Activated CD4-positive, alpha-beta T cell treated with anti-CD3 and anti-CD28 coated beads for 48 hours (primary cell): ENCODE data around the gene NTN1.

Source experiments
- DNase-seq: peaks from one replicate; pipeline ENCODE4 v3.0.0-alpha.2; 2020

Gene NTN1

DNA sequence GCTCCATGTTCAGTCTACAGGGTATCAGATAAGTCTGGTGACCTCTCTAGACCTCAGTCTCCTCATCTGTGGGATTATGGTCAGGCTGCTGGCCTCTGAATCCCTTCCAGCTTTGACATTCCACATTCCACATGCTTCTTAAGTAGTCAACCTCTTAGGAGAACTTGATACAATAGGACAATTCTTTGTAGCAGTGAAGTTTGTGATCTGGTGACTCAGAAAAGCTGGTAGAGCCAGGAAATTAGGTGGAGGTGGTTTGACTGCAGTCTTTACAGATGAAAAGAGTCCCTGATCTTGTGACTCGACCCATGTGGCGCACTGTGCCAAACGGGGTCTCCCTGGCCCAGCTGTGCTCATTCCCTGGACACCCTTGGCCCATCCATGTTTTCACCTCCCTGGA lies 147.8 kb downstream of the NTN1 start:
- no peak for DNase-seq

DNA sequence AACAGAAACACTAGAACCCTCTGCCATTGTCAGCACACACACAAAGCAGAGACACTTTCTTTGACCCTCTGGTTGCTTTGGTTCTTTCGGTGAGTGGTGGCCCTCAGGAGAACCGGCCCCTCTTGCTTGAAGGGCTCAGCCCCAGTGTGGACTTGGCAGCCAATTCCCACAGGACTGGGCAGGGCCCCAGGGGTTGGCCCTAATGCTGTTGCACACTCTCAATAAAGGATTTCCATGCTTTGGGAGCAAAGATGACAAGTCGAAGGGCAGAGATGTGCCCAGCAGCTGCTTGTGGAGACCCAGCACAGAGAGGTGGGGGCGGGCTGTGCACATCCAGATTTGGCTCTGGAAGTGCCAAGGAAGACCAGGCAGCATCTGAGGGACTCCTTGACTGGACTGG lies 149.0 kb downstream of the NTN1 start:
- DNase-seq: no peak

DNA sequence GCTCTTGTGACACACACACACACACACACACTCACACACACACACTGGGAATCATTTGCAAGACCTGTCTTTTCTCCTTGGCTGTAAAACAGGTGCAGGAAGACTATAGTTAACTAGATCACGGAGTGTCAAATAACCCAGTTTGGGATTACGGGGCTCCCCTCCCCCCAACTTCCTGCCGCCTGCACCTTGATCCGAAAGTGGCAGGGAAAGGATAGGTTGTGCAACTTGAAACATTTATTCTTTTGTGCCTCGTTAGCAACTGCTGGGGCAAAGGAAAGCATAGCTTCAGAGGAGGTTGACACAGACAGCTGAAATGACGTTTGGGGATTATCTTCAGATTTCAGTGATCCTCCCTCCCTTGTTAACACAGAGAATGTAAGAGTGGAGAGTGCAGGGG lies 149.5 kb downstream of the NTN1 start:
- DNase-seq: no peak

DNA sequence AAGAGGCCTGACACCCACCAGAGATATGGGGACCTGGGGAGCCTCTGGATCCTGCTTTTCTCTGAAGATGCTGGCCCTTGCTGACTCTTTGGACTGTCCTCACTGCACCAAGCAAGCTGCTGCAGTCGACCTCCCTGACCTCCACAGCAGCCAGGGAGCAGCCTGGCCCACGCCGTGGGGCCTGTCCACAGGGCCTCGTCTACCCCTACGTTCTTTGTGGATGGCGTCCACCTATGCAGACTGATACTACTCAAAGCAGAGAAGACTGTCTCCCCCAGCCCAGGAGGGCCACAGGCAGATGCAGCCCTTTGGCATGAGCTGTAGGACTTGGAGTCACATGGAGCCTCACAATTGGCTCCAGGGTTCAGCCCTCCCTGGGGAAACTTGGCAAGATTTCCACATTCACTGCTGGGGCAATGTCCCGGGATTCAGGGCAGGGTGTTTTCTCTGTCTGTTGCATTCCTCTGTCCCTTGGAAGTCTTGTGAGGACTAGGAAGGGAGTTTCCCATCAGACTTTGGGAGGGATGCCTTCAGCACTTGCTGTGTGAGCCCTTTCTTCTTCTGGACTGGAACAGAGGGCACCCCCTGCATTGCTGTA lies 152.2 kb downstream of the NTN1 start:
- DNase-seq: no peak

DNA sequence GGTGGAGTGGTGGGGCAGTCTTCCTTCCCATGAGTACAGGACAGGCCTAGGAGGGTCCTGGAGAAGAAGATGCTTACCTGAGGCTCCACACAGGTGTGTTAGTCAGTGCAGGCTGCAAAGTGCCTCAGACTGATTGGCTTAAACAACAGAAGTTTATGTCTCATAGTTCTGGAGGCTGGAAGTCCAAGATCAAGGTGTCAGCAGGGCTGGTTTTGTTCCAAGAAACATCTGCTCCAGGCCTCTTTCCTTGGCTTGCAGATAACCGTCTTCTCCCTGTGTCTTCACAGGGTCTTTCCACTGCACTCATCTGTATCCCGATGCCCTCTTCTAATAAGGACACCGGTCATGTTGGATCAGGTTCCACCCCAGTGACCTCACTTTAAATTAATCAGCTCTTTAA lies 153.0 kb downstream of the NTN1 start:
- DNase-seq: no peak

DNA sequence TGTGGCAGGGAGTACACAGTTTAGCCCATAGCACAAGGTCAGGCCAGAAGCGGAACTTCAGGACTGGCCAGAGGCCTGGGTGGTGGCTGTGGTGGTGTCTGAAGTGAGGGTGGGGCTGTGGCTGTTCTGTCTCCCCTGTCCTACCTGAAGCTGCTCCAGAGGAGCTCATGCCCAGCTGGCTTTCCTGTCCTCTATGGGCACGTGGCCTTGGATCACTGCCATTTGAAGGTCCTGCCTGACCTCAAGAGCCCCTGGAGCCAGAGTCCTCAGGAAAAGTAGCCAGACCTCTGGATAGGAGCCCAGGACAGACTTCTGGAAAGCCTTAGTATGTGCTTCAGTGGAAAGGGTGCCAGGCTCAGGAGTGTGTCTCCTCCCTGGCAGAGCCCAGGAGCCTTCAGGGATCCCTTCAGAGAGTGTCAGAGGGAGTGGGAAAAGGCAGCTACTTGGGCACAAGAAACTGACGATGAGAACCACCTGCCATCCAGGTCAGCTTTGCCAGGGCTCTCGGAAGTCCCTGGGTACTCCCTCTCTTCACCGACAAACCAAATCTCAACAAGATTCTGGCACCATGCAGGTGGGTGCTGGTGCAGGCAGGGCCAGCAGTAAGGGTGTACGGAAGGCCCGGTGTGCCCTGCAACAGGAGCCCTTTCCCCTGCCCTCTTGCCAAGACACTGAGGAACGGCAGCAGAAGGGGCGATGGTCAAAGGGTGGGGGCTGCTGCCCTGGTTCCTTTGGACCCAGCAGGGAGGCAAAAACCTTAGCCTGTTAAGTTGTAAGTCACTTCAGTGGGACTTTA lies 153.7 kb downstream of the NTN1 start:
- DNase-seq: no peak

DNA sequence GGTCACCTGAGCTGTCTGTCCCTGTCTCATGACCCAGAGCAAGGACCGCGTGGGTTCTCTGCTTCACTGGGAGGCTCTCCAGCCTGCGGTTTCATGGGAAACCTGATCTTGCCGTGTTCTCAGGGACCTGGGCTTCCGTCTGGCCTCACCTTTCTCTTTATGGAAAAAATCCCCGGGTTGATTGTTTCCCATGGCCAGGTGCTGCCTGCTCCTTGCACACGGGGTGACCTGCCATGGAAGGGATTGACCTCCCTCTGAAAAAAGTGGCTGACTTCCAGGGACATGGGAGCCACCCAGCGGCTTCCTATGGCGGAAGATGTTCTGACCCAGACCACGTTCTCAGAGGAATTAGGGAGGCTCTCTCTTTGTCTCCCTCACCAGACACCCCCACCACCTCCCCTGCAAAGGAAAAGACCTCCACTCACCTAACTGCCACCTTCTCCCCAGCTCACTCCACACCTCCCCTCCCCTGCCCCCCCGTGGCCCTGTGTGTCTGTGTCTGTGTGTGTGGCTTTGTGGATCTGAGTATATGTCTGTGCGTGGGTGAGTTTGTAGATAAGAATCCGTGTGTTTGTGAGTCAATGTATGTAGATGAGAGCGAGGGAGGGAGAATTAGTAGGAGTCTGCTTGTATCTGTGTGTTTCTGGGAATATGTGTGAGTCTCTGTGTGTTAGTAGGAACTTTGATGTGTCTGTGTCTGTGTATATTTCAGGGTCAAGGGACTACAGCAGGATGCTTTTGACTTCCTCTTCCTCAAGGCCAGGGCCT lies 154.6 kb downstream of the NTN1 start:
- peak; percentile 21 for DNase-seq

DNA sequence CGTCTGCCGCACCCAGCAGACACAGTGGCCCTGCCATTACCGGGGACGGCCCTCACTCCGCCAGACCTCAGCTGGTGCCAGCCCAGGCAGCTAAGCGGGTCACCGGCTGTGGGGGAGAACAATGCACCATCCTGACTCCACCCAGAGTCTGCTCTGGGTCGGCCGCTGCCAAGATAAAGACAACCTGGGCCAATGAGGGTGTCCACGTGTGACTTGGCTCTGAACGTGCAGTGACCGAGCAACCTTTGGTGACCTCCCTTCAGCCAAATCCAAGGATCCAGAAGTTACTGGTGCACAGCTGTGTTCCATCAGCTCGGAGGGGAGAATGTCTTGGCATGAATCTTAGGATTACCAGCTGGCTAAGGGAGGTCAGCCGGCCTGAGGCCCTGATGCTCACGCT lies 155.9 kb downstream of the NTN1 start:
- no peak for DNase-seq

DNA sequence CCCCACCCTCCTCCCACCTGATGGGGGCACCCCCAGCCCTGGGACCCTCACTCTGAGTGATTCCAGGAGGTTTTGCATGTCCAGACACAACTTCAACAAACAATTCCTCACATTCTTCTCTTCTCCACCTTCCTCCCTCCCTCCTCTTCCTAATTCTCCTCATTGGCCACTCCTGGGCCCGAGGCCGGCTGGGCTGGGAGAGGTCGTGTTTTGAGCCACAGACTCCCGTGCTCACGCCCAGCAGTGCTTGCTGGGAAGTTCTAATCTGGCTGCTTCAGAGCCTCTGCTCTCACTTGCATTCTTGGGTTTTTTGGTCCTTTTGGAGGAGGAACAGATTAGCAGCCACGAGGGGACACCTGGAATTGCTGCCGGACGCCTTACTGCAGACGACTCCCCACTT lies 157.0 kb downstream of the NTN1 start:
- no peak for DNase-seq

DNA sequence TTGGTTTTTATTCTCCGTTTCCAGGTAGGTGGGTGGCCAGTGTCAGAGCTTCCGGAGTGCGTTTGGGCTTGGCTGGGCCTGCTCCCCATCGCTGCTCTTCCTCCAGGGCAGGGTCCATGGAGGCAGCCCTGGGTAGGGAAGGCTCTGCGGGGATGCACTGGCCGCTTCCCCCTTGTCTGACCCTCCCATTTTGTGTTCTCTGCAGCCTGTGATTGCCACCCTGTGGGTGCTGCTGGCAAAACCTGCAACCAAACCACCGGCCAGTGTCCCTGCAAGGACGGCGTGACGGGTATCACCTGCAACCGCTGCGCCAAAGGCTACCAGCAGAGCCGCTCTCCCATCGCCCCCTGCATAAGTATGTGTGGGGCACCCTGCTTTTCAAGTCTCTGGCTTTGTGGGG lies 158.3 kb downstream of the NTN1 start:
- no peak for DNase-seq

DNA sequence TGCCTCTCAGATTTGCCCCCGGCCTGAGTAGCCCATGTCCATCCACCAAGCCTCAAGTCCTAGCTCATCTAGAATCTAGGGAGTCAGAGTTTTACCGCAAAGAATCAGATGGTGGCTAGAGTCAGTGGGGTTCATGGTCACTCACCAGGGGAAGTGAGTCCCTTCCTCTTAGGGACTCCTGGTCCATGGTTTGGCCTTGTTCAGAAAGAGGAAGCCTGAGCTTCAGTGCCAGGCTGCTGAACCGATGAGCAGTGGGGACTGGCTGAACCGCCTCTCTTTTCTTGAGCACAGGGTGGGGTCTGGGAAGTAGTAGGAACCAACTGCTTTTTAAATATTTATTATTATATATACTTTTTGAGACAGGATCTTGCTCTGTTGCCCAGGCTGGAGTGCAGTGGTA lies 160.3 kb downstream of the NTN1 start:
- no peak for DNase-seq

DNA sequence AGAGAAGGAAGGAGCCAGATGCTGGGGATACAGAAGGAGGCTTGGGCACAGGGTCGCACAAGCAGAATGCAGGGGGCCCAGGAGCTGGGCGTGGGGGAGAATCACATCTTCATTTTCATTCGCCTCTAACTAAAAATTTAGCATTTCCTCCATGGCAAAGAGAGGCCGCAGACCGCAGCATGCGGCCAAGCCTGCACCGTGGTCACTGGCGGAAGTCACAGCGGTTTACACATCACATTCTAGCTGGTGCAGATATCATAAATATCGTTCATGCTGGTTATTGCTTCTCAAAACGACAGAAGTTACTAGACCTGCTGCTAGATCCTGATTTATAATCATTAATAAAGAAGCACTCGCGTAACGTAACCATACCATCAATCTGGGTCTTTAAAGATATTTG lies 162.0 kb downstream of the NTN1 start:
- DNase-seq: no peak

DNA sequence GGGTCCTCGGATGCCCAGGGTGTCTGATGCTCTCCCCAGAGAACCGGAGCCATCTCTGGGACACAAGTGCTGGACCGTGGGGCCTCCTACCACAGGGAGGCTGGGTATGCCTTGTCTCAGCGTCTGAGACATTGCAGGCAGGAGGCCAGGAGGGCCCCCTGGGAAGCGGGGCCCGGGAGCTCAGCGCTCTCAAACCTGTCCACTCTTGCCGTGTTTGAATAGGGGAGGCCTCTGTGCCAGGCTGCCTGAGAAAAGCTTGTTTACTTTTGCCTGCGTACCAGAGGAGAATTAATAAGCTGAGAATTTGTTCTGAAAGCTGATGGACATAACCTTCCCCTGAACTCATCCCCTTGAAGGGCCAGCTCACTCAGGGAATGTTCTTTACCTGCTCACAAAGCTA lies 163.8 kb downstream of the NTN1 start:
- DNase-seq: no peak

DNA sequence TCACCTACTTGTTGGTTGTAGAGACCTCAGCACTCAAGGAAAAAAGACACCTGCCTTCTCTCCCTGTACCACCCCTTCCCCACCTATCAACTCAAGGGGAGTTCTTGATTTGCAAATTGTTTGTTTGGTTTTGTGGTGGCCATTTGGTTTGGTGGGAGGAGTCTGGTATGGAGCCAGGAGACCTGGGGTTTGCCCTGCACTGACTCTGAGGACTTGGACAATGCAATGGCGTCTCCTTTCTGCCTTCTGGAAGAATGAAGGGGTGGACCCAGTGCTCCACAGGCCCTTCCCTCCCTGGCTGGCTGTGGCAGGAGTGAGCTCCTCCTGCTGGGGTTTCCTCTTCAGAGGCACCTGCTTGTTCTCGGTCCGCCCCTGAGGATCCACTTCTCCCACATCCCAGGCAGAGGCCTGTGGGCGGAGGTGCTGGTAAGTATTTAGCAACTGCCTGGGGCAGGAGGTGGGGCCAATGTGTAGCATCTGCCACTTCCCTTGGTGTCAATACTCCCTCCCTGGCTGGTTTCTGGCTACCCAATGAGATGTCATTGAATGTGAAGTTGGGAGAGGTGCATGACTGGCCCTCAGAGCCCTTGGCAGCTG lies 164.5 kb downstream of the NTN1 start:
- no peak for DNase-seq

DNA sequence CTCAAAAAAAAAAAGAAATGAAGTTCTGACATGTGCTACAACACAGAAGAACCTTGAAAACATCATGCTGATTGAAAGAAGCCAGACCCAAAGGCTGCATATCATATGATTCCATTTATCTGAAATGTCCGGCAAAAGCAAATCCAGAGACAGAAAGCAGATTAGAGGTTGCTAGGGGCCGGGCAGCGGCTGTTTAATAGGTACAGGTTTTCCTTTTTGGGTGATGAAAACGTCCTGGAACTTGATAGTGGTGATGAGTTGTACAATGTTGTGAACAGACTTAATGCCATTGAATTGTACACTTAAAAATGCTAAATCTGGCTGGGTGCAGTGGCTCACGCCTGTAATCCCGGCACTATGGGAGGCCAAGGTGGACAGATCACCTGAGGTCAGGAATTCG lies 166.5 kb downstream of the NTN1 start:
- DNase-seq: no peak

DNA sequence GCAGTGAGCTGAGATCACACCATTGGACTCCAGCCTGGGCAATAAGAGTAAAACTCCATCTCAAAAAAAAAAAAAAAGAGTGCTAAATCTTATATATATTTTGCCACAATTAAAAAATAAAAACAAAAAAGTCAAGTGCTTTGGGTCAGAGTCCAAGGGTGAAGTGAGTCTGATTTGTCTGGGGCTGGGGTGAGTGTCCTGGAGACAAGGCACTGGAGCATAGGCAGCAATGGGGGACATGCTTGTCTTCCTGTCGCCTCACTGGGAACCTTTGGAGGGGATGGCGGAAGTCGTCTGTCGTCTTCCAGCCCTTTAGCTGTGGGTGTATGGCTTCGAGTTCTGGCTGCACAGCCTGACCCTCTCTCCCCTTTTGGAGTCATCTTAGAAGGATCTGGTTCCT lies 167.1 kb downstream of the NTN1 start:
- no peak for DNase-seq

DNA sequence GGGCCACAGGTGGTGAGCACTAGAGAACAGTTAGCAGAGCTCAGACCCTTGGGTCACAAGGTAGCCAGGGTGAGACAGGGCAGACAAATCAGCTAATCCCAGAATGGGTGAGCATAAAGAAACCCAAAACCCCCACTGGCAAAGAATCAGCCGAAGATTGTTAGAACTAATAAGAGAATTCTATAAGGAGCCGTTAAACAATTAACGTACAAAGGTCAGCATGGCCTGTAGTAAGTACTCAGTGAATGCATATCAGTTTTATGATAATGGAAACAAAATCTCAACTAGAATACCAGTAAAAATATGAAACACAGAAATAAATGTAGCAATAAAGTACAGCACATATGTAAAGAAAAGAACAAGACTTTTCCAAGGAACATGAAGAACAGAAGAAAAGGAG lies 168.6 kb downstream of the NTN1 start:
- no peak for DNase-seq

DNA sequence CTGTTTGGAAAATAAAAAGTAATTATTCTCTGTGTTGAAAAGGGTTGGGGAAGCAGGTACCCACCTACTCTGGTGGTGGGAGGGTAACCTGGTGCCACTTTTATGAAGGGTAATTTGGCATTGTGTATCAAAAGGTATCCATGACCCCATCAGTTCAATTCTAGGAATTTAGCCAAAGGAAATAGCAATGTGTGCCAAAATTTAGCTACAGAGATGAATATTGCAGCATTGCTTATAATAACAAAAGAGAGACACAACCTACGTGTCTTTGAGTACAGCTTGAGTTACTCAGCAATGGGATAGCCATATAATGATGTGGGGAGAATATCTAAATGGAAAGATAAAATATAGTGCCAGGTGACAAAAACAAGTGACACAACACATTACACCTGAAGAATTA lies 170.7 kb downstream of the NTN1 start:
- DNase-seq: no peak

DNA sequence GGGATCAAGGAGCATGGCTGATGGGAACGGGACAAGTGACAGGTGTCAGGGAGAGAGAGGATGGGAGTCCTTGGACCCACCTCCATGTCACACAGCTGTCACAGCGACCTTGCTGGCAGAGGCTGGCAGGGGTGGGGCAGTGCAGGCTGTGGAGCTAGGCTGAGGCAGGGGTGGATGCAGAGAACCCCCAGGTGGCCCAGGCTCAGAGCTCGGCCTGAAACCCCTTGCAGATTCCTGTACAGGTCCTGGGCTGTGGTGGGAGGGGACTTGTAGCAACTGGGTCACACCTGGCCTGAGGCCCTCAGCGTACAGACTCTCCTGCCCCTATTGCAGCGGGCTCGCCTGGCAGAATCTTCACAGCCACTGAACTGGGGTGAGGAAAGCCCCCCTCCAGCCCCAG lies 174.1 kb downstream of the NTN1 start:
- DNase-seq: no peak

DNA sequence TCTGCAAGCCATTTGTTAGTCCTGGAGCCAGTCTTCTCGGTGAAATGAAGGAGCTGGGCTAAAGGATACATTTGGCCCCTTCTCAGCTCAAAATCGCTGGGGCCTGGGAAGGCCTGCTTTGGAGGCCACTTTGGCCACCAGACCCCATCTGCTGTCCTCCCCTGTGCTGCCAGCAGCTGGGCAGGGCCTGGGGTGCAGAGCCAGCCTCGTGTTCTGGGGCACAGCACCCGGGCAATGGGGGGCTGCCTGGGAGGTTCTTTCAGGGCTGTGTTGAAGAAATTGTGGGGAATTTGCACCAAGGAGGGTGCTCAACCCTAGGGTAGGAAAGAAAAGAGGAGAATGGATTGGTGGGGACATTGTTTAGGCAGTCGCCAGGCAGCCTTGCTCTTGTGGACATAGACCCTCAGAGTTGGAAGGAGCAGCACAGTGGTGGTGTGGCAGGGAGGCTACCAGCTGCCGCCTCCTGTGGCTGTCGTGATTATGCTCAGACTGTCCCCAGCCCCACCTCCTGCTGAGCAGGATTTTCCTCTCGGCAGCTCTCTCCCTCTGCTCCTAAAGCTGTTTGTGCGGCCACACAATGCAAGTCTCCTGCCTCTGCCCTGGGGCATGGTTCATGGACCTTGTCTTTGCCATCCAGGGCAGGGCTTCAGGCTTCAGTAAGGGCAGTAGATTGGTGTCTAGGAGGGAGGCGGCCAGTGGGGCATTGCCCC lies 174.8 kb downstream of the NTN1 start:
- DNase-seq: no peak

DNA sequence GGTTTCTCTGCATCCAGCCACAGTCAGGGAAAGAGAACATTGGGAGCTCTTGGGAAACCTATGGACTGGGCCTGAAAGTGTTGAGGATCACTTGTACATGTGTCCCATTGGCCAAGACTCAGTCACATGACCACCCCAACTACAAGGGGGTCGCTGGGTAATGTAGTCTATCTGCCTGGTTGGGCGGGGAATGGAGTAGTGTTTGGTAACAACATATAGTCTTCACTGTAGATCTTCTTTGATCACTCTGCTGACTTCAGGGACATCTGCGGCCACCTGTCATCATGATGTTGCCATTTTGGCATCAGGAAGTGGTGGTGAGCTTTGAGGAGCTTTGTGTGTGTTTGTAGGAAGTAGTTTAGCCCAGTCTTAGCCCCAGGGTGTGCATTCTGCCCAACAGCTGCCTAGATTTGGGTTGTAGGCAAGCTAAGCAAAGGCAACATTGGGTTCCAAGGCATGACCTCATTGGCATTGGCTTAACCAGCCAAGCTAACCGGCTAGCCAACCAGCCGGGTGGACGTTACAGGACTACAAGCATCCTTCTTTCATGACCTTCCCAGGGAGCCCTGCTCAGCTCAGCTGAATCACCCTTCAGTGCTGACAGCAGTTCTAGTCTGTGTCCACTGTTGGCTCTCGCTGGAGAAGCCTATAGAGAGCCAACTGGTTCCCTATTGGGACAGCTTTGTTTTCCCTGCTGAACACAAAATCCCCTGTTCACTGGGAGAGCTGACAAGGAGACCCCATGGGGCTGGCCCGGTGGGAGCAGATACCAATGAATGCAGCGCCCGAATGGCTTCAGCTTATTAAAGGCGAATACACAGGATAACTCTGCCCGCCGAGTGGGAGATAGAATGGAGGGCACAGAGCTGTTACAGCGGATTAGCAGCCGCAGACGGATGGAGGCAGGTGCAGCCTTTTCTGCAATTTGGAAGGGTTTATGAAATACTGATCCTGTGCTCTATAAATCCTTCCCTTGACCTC lies 178.6 kb downstream of the NTN1 start:
- no peak for DNase-seq
